GM19025 (cell line): ENCODE measurements around the gene SPIRE1.

Experiments
- ATAC-seq: cut with Tn5 transposase; IDR thresholded peaks from one replicate; pipeline ENCODE4 v1.9.1; 2021; ENCODE audit warnings: mild to moderate bottlenecking, low read depth, moderate library complexity; ENCODE audit not compliant: unreplicated experiment

SPIRE1 gene

DNA sequence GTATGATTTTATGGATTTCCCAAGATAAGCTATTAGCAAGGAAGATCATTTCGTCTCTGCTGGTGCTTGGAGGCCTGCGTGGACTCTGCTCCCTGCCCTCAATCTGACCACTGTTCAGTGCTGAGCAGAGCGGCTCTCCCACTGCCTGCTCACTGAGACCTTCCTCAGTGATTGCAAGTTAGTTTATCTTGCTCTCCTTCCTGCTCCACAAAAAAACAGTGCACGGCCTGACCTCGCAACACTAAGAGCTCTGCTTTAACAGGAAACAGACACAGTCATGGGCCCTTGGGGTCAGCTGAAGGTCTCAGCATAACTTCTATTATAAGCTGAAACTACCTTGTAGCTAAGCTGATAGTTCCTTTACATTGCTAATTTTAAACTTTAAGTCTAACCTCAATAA, 197.0 kb downstream of the SPIRE1 start:
- no peak for ATAC-seq

DNA sequence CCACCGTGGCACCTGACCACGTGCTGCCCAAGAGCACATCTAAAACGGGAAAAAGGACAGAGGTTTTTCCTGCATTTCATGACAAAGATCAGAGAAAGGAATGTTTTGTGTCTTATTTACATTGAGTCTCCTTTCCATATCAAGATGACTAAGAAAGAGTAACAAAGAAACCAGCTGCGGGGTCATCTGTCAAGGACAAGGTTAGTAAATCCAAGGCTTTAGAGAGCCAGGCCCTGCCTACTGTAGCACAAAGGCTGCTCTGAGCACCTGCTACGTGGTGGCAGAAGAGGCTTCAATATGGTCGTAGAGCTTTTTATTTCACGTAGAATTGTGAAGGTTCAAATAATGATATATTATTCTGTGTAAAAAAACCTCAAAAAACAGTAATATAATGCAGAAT, 199.1 kb downstream of the SPIRE1 start:
- no peak for ATAC-seq

GRCh38 chr18:12456441-12456840, 201.5 kb downstream of the SPIRE1 start:
- no peak for ATAC-seq

DNA sequence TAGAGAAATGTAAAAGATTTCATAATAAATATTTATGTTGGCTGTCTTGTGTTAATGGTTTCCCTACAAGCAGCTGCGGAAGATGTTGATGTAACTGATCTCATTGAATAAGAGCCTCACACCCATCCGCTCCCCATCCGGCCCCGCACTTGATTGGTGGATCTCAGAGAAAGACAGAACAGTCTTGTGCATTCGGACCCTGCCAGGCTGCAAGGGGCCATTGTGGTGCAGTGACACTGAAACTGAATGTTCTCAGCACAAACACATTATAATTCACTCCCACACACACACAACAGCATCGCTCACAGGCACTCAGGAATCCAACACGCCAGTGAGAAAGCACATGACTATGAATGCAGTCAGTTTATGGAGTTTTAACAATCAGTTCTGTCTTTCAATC, 202.4 kb downstream of the SPIRE1 start:
- no peak for ATAC-seq

- no peak for ATAC-seq
Observed at GRCh38 chr18:12452784-12453183, 205.1 kb downstream of the SPIRE1 start.

GRCh38 chr18:12451428-12451827, 206.5 kb downstream of the SPIRE1 start:
- ATAC-seq = no peak

DNA sequence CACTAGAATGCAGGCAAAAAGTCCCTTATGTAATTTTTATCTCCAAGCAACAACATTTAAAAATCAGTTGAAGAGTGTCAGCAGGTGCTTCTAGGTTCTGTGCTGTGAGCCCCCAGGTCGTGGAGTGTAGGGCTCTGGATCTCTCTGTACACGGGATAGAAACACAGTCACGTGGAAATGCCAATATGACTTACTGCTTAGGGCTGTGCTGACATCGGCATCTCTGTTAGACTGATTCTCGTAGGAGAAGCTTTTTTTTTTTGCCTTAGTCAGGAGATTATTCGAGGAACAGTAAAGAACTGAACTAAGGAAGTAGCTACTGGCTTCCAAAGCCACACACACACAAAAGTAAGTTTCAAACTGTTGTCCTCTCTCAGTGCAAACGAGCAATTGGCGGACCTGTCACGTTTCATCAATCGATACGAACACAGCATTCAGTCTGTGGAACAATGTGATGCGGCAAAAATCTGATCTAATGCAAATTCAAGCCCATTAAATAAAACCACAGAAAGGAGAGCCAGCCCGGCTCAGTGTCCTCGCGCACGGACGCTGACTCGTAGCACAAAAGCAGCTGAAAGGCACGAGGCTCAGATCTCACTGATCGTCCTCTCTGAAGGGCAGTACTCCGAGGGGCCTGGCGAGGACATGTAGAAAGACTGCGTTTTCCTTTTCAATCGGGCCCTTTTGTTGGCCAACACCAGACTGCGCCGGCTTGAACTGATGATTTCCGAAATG, 208.7 kb downstream of the SPIRE1 start:
- no peak for ATAC-seq

- ATAC-seq = no peak
Observed at GRCh38 chr18:12445554-12445953, 212.4 kb downstream of the SPIRE1 start.

DNA sequence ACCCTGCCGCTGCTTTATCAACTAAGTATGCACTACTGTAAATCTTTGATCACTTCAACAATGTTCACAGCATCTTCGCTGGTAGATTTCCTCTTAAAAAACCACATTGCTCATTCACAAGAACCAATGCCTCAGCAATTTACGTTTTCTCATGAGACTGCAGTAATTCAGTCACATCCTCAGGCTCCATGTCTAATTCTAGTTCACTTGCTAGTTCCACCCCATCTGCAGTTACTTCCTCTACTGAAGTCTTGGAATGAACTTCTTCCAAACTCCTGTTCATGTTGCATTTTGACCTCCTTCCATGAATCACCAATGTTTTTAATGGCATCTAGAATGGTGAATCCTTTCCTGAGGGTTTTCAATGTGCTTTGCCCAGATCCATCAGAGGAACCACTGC, 214.4 kb downstream of the SPIRE1 start:
- no peak for ATAC-seq

GRCh38 chr18:12442946-12443345, 215.0 kb downstream of the SPIRE1 start:
- no peak for ATAC-seq

- ATAC-seq = no peak
Observed at GRCh38 chr18:12441475-12442034, 216.4 kb downstream of the SPIRE1 start.

GRCh38 chr18:12438257-12438656, 219.7 kb downstream of the SPIRE1 start:
- ATAC-seq = no peak

DNA sequence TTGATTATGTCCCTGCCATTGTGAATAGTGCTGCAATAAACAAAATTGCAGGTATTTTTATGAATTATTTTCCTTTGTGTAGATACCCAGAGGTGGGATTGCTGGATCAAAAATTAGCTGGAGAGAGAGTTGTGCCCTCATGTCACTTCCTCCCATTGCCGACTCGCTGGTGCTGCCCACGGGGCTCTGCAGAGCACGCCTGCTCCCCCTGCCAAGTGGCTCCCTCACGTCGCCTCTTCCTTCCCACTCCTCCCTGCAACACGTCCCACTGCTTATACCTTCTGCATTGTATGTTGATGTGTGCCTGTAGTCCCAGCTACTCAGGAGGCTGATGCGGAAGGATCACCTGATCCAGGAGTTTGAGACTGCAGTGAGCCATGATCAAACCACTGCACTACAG, 222.0 kb downstream of the SPIRE1 start:
- ATAC-seq = no peak

- ATAC-seq = no peak
Observed at GRCh38 chr18:12434541-12434929, 223.4 kb downstream of the SPIRE1 start.

DNA sequence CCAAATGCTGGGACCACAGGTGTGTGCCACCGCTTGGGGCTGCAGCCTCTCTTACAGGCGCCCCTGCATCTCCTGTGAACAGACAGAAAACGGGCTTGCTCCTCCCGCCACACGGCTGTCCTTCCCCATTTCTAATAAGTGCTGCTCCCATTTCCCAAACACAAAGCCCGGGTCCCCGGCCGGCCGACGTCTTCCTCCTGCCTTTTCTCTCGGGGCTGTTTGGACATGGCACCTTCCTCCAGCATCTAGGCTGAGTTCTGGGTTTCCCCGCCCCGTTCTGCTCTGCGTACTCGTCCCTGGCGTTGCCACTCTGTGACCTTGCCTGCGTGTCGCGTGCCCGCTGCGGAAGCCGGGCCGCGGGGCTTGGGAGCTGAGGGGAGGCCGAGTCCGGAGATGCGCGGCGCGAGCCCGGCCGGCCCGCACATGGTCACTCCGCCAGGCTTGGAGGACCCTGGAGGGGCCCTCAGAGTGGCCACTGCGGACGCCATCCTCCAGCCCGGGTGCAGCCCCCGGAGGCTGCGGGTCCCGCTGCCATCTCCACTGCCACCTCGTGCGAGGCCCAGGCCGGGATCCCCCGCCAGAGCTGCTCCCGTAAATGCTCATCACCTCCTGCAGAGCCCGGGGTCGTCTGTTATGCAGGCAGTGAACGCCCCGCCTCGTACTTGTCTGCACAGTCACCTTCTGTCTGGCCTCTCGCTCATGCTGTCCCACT, 223.9 kb downstream of the SPIRE1 start:
- no peak for ATAC-seq

GRCh38 chr18:12432881-12433280, 225.0 kb downstream of the SPIRE1 start:
- ATAC-seq = no peak

DNA sequence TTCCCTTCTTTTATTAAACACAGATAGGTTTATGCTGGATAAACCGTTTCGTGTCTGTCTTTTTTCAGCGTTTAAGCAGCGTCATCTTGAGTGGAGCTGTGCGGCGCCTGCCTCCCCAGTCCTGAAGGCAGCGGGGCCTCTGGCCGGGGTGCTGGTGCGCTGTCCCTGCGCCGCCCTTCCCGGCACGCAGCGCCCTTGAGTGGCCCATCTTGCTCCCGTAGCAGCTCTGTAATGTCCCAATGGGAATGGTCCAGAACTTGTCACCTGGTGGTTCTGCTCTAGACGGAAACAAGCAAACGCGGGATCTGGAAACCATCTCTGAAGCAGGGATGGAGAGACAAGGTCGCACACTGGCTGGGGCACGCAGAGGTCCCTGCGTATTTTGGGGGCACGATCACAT, 225.7 kb downstream of the SPIRE1 start:
- no peak for ATAC-seq

- ATAC-seq = no peak
Observed at GRCh38 chr18:12431561-12431960, 226.3 kb downstream of the SPIRE1 start.

DNA sequence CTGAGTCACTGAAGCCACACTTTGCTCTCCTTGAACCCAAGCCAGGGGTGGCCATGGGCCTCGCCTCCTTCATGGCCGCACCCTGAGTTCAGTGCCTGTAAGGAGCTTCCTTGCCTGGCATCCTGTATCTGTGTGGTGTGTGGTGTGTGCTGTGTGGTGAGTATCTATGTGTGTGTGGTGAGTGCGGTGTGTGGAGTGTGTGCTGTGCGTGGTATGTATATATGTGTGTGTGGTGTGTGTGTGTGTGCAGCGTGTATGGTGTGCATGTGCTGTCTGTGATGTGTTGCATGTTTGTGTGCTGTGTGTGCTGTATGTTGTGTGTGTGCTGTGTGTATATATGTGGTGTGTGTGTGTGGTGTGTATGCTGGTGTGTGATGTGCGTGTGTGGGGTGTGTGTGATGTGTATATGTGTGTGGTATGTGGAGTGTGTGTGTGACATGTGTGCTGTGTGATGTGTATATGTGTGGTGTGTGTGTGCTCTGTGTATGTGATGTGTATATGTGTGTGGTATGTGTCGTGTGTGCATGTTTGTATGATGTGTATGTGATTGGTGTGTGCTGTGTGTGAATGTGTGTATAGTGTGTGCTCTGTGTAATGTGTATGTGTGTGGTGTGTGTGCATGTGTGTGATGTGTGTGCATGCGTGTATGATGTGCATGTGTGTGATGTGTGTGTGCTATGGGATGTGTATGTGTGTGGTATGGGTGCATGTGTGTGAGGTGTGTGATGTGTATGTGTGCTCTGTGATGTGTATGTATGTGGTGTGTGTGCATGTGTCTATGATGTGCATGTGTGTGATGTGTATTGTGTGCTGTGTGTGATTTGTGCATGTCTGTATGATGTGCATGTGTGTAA, 227.5 kb downstream of the SPIRE1 start:
- ATAC-seq = no peak

DNA sequence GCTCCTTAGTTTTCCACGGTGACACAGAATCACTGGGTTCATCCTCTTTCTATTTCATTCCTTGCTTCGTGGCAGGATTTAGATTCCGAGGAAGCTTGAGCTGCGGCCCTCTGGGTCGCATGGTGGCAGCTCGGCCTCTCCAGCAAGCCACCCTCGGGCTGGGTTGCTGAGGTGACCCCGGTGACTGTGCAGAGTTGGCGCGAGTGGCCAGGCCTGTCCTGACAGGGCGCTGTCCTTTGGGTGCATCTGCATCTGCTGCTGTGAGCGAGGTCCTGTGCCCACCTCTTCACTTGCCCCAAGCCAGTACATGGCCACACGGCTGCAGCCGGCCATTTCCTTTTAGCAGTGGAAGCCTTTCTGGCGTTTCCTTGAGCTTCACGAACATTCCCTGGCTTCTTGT, 228.4 kb downstream of the SPIRE1 start:
- ATAC-seq = no peak

DNA sequence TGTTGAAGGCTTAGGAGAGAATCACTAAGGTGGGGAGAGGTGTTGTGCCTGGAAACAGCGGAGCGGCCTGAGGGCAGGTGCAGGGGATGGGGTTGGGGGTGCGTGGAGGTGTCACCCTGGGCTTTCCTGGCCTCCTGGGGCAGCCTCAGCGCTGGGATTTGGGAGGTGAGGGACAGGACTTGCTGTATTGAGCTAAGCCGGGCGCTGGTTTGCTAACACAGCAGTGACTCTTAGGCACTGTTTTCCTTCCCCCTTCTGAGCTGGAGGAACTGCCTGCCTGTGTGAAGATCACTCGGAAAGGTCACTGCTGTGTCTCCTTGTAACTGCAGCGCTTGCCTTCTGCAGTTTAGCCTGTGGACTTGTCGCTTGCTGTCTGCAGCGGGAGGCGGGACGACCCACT, 229.0 kb downstream of the SPIRE1 start:
- ATAC-seq = no peak
